Neural progenitor cell (in vitro differentiated cells): ENCODE results near the gene ZNF19. TPM values are rescaled to one million over a fixed set of nuclear protein-coding genes. Genes with fewer than 3 reads are reported as not detected.

Experiments used
- DNase-seq: peaks from one replicate; pipeline ENCODE4 v3.0.0-alpha.2; 2016; ENCODE audit warnings: low spot score
- H2AFZ ChIP-seq: fragments of 200-600 bp; sonication (generic); replicated peaks from 2 replicates; pipeline ENCODE4 v1.6.1; 2016; ENCODE audit warnings: antibody characterized with exemption
- H3F3A ChIP-seq: fragments of 200-600 bp; sonication (generic); 2 replicates; pipeline ENCODE4 v1.6.1; 2016; ENCODE audit warnings: antibody characterized with exemption, low read depth
- H3K27ac ChIP-seq: fragments of 200-600 bp; sonication (generic); 2 replicates; pipeline ENCODE4 v1.5.1; 2016; ENCODE audit warnings: mild to moderate bottlenecking
- H3K27me3 ChIP-seq: fragments of 200-600 bp; sonication (generic); 2 replicates; pipeline ENCODE4 v1.6.1; 2016; ENCODE audit warnings: mild to moderate bottlenecking, moderate library complexity
- H3K36me3 ChIP-seq: fragments of 200-600 bp; sonication (generic); 2 replicates; pipeline ENCODE4 v1.5.1; 2016
- H3K4me1 ChIP-seq: fragments of 200-600 bp; sonication (generic); 2 replicates; pipeline ENCODE4 v1.6.1; 2016; ENCODE audit warnings: mixed run types
- H3K4me2 ChIP-seq: fragments of 200-600 bp; sonication (generic); 2 replicates; pipeline ENCODE4 v1.6.1; 2016
- H3K4me3 ChIP-seq: fragments of 200-600 bp; sonication (generic); 2 replicates; pipeline ENCODE4 v1.5.1; 2016
- H3K79me2 ChIP-seq: fragments of 200-600 bp; sonication (generic); 2 replicates; pipeline ENCODE4 v1.6.1; 2016; ENCODE audit warnings: low read depth
- H3K9ac ChIP-seq: fragments of 200-600 bp; sonication (generic); 2 replicates; pipeline ENCODE4 v1.6.1; 2016
- H3K9me3 ChIP-seq: fragments of 200-600 bp; sonication (generic); 2 replicates; pipeline ENCODE4 v1.5.1; 2016; ENCODE audit warnings: low read depth
- H4K20me1 ChIP-seq: fragments of 200-600 bp; sonication (generic); 2 replicates; pipeline ENCODE4 v1.6.1; 2016; ENCODE audit warnings: low read depth
- H3K27ac Mint-ChIP-seq: 3 replicates; pipeline ENCODE4 v1.8.0; 2021; ENCODE audit warnings: mixed read lengths
- H3K27me3 Mint-ChIP-seq: 2 replicates; pipeline ENCODE4 v1.8.0; 2022; ENCODE audit warnings: low read depth, mild to moderate bottlenecking, inconsistent platforms, moderate library complexity, mixed read lengths; ENCODE audit not compliant: insufficient read depth
- H3K36me3 Mint-ChIP-seq: 3 replicates; pipeline ENCODE4 v1.8.0; 2021; ENCODE audit warnings: mixed read lengths
- H3K4me1 Mint-ChIP-seq: 3 replicates; pipeline ENCODE4 v1.8.0; 2021; ENCODE audit warnings: mixed read lengths
- H3K4me3 Mint-ChIP-seq: 3 replicates; pipeline ENCODE4 v1.8.0; 2021; ENCODE audit warnings: mild to moderate bottlenecking, moderate library complexity, mixed read lengths
- H3K9me3 Mint-ChIP-seq: 3 replicates; pipeline ENCODE4 v1.8.0; 2020; ENCODE audit warnings: mixed read lengths
- EZH2 ChIP-seq: fragments of 200-600 bp; sonication (generic); IDR thresholded peaks from 2 replicates; pipeline ENCODE4 v1.6.1; 2017; ENCODE audit warnings: antibody characterized with exemption, mild to moderate bottlenecking, moderate library complexity
- EZH2phosphoT487 ChIP-seq: fragments of 200-600 bp; sonication (generic); IDR thresholded peaks from 2 replicates; pipeline ENCODE4 v1.6.1; 2017; ENCODE audit warnings: antibody characterized with exemption
- total RNA-seq: library from RNA; depleted of rRNA; stranded (reverse); fragments of >200 nt; gene quantifications from 2 replicates; pipeline ENCODE4 v1.2.3, GENCODE V29; 2015; ENCODE audit warnings: low replicate concordance
- TF ChIP-seq, protein P1 (sequence below): fragments of 200-600 bp; sonication (generic); IDR thresholded peaks from 2 replicates; pipeline ENCODE4 v1.5.1; 2017; ENCODE audit warnings: antibody characterized with exemption, mild to moderate bottlenecking

ZNF19 gene
- total RNA-seq, 1 donor from 2014 or later = 13.9 TPM

DNA sequence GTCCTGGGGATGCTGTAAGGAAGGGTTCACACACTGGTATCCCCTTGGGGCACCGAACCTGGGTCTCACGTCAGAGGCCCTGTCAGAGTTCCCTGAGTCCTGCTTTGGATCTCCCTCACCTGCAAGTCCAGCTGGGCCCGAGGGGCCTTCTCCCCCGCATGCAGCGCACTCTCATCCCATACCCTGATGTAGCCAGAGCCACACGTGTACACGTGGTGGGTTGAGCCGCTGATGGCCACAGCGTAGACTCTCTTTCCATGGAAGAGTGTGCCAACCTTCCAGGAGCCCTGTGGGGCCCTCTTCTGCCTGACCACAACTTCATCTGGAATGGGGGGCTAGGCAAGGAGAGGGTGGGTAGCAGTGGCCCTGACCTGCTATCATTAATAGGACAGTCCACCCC lies 57.1 kb downstream of the ZNF19 start:
- H3K36me3 Mint-ChIP-seq = no peaks in the 10 kb centered on the region
- H3K27ac ChIP-seq = no peak overlapping the region
- no peak overlapping the region for H3K4me2 ChIP-seq
- no peaks in the 10 kb centered on the region for H3K79me2 ChIP-seq
- peaks cover 3% of the 10 kb centered on the region for H3K9me3 Mint-ChIP-seq
- no peaks in the 10 kb centered on the region for H3K4me1 ChIP-seq
- no peak overlapping the region for H3K27ac Mint-ChIP-seq
- no peak for DNase-seq
- H3K27me3 ChIP-seq = peaks cover 28% of the 10 kb centered on the region
- H2AFZ ChIP-seq = no peak overlapping the region
- no peak overlapping the region for H3K9ac ChIP-seq
- H4K20me1 ChIP-seq = peaks cover 2% of the 10 kb centered on the region
- peaks cover 5% of the 10 kb centered on the region for H3F3A ChIP-seq
- H3K4me3 ChIP-seq = no peak overlapping the region
- peaks cover 9% of the 10 kb centered on the region for H3K27me3 Mint-ChIP-seq
- H3K9me3 ChIP-seq = no peaks in the 10 kb centered on the region
- no peaks in the 10 kb centered on the region for H3K36me3 ChIP-seq
- no peak overlapping the region for H3K4me3 Mint-ChIP-seq
- peaks cover 2% of the 10 kb centered on the region for H3K4me1 Mint-ChIP-seq
- no peak for TF ChIP-seq EZH2
- TF ChIP-seq, protein P1, sequence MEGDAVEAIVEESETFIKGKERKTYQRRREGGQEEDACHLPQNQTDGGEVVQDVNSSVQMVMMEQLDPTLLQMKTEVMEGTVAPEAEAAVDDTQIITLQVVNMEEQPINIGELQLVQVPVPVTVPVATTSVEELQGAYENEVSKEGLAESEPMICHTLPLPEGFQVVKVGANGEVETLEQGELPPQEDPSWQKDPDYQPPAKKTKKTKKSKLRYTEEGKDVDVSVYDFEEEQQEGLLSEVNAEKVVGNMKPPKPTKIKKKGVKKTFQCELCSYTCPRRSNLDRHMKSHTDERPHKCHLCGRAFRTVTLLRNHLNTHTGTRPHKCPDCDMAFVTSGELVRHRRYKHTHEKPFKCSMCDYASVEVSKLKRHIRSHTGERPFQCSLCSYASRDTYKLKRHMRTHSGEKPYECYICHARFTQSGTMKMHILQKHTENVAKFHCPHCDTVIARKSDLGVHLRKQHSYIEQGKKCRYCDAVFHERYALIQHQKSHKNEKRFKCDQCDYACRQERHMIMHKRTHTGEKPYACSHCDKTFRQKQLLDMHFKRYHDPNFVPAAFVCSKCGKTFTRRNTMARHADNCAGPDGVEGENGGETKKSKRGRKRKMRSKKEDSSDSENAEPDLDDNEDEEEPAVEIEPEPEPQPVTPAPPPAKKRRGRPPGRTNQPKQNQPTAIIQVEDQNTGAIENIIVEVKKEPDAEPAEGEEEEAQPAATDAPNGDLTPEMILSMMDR = no peak
- no peak for TF ChIP-seq EZH2phosphoT487

DNA sequence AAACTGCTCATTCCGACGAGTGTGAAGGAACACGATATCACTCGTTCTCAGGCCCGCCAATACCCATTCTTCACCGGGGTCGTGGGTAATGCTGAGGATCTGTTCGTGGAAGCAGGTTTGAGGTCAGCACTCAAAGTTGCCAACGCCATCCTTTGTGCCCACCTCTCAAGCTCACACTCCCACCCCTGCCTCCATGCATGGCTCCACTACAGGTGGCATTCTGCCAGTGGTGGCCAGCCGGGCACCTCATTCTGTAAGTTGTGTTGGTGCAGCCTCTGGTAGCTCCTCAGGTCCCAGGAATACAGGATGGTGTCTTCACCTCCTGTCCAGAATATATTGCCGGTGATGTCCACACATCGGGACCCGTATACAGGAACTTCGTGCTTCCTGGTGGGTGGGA lies 57.9 kb downstream of the ZNF19 start:
- H3K4me1 ChIP-seq = no peaks in the 10 kb centered on the region
- H3K79me2 ChIP-seq = no peaks in the 10 kb centered on the region
- no peak overlapping the region for H3K4me2 ChIP-seq
- DNase-seq = no peak
- no peaks in the 10 kb centered on the region for H3K9me3 ChIP-seq
- Mint-ChIP-seq H3K36me3 (peaks cover 2% of the 10 kb centered on the region), H3K4me3 (no peak overlapping the region), H3K27ac (no peak overlapping the region), H3K27me3 (peaks cover 10% of the 10 kb centered on the region), H3K4me1 (peaks cover 8% of the 10 kb centered on the region), H3K9me3 (peaks cover 8% of the 10 kb centered on the region)
- peaks cover 6% of the 10 kb centered on the region for H4K20me1 ChIP-seq
- peaks cover 28% of the 10 kb centered on the region for H3K27me3 ChIP-seq
- peaks cover 11% of the 10 kb centered on the region for H3F3A ChIP-seq
- H3K27ac ChIP-seq = no peak overlapping the region
- no peak overlapping the region for H2AFZ ChIP-seq
- TF ChIP-seq EZH2phosphoT487 = no peak
- H3K4me3 ChIP-seq = no peak overlapping the region
- H3K9ac ChIP-seq = no peak overlapping the region
- no peaks in the 10 kb centered on the region for H3K36me3 ChIP-seq

DNA sequence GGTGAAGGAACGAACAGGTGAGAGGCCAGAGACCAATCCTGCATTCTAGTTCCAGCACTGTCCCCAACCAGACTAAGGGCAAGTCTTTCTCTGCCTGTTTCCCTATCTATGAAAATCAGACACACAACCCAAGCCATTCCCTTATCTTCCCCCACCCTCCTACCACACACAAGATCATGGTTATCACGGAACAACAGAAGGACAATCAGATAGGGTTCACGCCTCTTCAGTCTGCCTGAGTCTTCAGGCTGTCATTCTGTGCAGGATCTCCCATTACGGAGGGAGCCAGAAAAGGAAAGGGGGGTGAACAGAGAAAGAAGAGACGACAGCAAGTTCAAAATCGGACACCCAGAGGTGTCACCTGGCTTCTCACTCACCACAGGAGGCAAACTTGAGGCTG lies 58.4 kb downstream of the ZNF19 start:
- Histone ChIP-seq H3K79me2 (no peaks in the 10 kb centered on the region), H3K4me3 (no peak overlapping the region), H3K4me2 (no peak overlapping the region), H2AFZ (no peak overlapping the region), H3K9me3 (no peaks in the 10 kb centered on the region), H3K27ac (no peak overlapping the region), H3K27me3 (peaks cover 30% of the 10 kb centered on the region), H3K9ac (no peak overlapping the region), H3K36me3 (no peaks in the 10 kb centered on the region), H4K20me1 (peaks cover 6% of the 10 kb centered on the region), H3F3A (peaks cover 11% of the 10 kb centered on the region), H3K4me1 (no peaks in the 10 kb centered on the region)
- Mint-ChIP-seq H3K4me1 (peaks cover 8% of the 10 kb centered on the region), H3K27me3 (peaks cover 14% of the 10 kb centered on the region), H3K36me3 (peaks cover 2% of the 10 kb centered on the region), H3K9me3 (peaks cover 8% of the 10 kb centered on the region), H3K4me3 (no peak overlapping the region), H3K27ac (no peak overlapping the region)
- DNase-seq = no peak
- no peak for TF ChIP-seq EZH2
- no peak for TF ChIP-seq EZH2phosphoT487
- TF ChIP-seq, protein P1 = no peak

DNA sequence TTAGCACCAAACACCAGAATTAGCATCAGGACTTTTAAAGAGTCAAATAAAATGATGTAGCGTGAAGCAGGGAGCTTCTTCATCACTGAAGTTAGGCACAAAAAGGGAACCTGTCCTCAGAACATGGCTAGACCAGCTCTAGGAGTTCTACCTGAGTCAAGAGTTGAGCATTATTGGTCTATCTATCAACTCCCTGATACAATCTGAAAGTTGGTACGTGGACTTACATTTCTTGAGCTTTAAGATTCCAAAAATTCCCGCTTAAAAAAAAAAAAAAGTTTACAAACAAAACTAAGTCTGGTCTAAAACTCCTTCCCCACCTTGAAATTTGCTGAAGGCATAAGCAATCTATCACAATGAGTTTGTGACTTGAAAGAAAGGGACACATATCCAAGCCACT lies 59.5 kb downstream of the ZNF19 start:
- Histone ChIP-seq H3K4me2 (no peak overlapping the region), H3K4me3 (no peak overlapping the region), H3F3A (peaks cover 11% of the 10 kb centered on the region), H3K79me2 (no peaks in the 10 kb centered on the region), H3K36me3 (no peaks in the 10 kb centered on the region), H3K9ac (no peak overlapping the region), H3K27ac (no peak overlapping the region), H3K4me1 (no peaks in the 10 kb centered on the region), H3K9me3 (no peaks in the 10 kb centered on the region), H4K20me1 (peaks cover 6% of the 10 kb centered on the region), H3K27me3 (peaks cover 41% of the 10 kb centered on the region), H2AFZ (no peak overlapping the region)
- Mint-ChIP-seq H3K27me3 (peaks cover 22% of the 10 kb centered on the region), H3K27ac (no peak overlapping the region), H3K36me3 (peaks cover 2% of the 10 kb centered on the region), H3K4me3 (no peak overlapping the region), H3K9me3 (peaks cover 8% of the 10 kb centered on the region), H3K4me1 (peaks cover 11% of the 10 kb centered on the region)
- no peak for DNase-seq
- TF ChIP-seq EZH2 (no peak), EZH2phosphoT487 (no peak)
